ENCODE measurements around the gene SUPT4H1. TPM values are rescaled to one million over a fixed set of nuclear protein-coding genes. Genes with fewer than 3 reads are reported as not detected.

Gene SUPT4H1
- total and polyA plus RNA-seq, 9 of the 15 experiments (the other 6 are each of a cell fraction or from before 2014, with no cell fraction given), result 62.1 to 320 (median 117) TPM

DNA sequence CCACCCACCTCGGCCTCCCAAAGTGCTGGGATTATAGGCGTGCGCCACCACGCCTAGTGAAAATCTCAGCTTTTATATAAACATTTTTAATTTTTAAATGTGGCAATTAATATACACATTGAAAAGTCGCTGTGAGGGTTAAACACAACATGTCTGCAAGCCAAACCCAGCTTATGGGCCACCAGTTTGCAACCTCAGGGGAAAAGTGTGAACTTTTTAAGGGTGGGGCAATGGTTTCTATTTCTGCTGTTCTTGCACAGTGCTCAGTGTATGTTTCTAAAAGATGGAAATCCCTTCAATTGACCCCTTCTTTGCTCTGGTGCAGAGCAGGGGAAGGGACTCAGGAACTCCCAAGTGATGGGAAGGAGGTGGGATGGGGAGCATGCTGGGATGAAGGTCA lies 18.3 kb upstream of the SUPT4H1 start:
- Histone ChIP-seq H2AFZ (ENCODE audit: low read depth, low read length) (no peak overlapping the region), H3K4me2 (ENCODE audit: insufficient read depth, low read length) (no peak overlapping the region), H4K20me1 (replicated peaks; ENCODE audit: control insufficient read depth, insufficient read depth, low read length) (no peaks in the 10 kb centered on the region), H3K4me1 (replicated peaks in 1 of 2; ENCODE audit: control insufficient read depth in 2 of 2, insufficient read depth in 2 of 2, low read length in 2 of 2) (peaks cover 13 to 21% of the 10 kb centered on the region in 2 experiments; a peak in 4 of 5 replicates), H3K4me3 (no peak overlapping the region), H3K9me3 (replicated peaks; ENCODE audit: control insufficient read depth, insufficient read depth, low read depth, low read length) (no peaks in the 10 kb centered on the region), H3K27me3 (ENCODE audit: control insufficient read depth in 2 of 2, insufficient read depth in 2 of 2, low read length in 2 of 2) (no peaks in the 10 kb centered on the region), H3K27ac (ENCODE audit: extremely low read depth, low read depth, low read length) (no peak overlapping the region), H3K9me1 (ENCODE audit: control insufficient read depth, insufficient read depth, low read length) (no peaks in the 10 kb centered on the region), H3K9ac (ENCODE audit: insufficient read depth in 1 of 2, low read depth in 2 of 2, low read length in 2 of 2) (no peak overlapping the region), H3K79me2 (ENCODE audit: control insufficient read depth, insufficient read depth, low read length) (no peaks in the 10 kb centered on the region), H3K36me3 (ENCODE audit: control insufficient read depth, insufficient read depth, low read length) (no peaks in the 10 kb centered on the region)
- TF ChIP-seq TAL1 (IDR thresholded peaks at IDR 0.05) (no peak), CCAR2 (IDR thresholded peaks at IDR 0.05; ENCODE audit: low read depth, low read length) (no peak), CREB5 (CRISPR knock-in tag; IDR thresholded peaks at IDR 0.05) (no peak), STAT5A (IDR thresholded peaks at IDR 0.05; ENCODE audit: borderline replicate concordance, low read length) (no peak), RERE (CRISPR knock-in tag; IDR thresholded peaks at IDR 0.05; ENCODE audit: borderline replicate concordance) (no peak), RB1 (IDR thresholded peaks at IDR 0.05; ENCODE audit: low read depth) (no peak), ZBTB1 (CRISPR knock-in tag; IDR thresholded peaks at IDR 0.05; ENCODE audit: borderline replicate concordance, low read depth) (no peak), TFAM (CRISPR knock-in tag; conservative IDR thresholded peaks at IDR 0.05) (no peak), TOE1 (IDR thresholded peaks at IDR 0.05; ENCODE audit: borderline replicate concordance) (no peak), TOE1 (CRISPR knock-in tag; IDR thresholded peaks at IDR 0.05; ENCODE audit: borderline replicate concordance, low read depth) (no peak), ZBTB34 (CRISPR knock-in tag; IDR thresholded peaks at IDR 0.05) (no peak)
- ATAC-seq (no peak), DNase-seq (ENCODE audit: extremely low read depth in 1 of 4, low spot score in 3 of 4) (no peak), FAIRE-seq (no peak)
- intact Hi-C loops (cut with micrococcal nuclease) (no loop called here), in situ Hi-C loops (cut with MboI) (no loop called here)
- 77% methylated on average over 5 of the region's 5 CpGs for WGBS (ENCODE audit: insufficient coverage, low coverage, missing lambda C conversion rate)
- no TSS peak for BruUV-seq (replicated peaks)
- POLR2A ChIA-PET, result interaction anchor here (0.8 to 4.4 kb wide), 4 partner anchors 11 to 45 kb away, joined by 3 to 23 read pairs (median 4); no protein-coding TSS in a partner anchor
- CTCF ChIA-PET (ENCODE audit: low intra/inter-chr PET ratio), result no interaction called here
